HG03460 (cell line): ENCODE data around the gene ESYT3.
"Not testable (repeated sequence)": the region's sequence is repeated elsewhere in the genome, so short reads cannot be mapped to it uniquely, and the experiment has no call there.

Source experiments
- ATAC-seq: cut with Tn5 transposase; IDR thresholded peaks from one replicate; pipeline ENCODE4 v1.9.1; 2021; ENCODE audit not compliant: unreplicated experiment

The ESYT3 gene

DNA sequence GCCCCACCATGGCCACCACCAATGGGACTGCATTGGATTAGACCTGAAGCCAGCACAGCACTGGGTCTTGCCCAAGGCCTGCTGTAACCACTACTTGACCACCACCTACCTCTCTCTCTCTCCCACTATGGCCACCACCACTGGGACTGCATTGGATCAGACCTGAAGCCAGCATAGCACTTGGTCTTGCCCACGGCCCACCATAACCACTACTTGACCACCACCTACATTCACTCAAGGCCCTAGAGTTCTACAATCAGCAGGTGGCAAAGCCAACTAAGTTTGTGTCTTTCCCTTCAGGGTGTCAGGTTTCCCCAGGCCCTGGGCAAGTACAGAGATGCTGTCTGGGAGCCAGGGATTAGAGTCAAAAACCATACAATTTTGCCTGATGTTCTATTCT lies 57.6 kb downstream of the ESYT3 start:
- no peak for ATAC-seq

DNA sequence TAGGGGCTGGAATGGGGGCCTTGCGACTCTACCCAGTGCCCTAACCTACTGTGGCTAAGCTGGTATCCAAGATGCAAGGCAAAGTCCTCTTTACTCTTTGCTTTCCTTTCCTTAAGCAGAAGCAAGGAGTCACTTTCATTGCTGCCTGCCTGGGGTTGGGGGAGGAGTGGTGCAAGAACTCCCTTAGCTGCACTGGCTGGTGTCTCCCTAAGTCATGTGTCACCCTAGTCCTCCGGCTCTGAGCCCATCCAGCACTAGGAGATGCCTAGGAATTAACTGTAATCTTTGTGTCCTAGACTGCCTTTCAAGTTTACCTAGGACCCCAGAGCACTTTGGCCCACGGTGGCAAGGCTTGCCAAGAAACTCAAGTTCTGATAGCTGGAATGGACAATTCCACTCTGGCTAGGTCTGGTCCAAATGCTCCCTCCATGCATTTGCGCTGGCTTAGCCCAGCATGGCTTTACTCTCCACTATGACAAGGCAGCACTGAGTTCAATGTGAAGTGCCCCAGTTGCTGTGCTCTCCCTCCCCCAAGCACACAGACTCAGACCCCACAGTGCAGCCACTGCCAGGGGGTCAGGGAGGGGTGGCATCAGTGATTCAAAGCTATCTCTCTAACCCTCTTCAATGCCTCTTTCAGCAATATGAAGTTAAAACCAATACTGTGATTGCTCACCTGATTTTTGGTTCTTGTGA lies 58.7 kb downstream of the ESYT3 start:
- ATAC-seq, result no peak

DNA sequence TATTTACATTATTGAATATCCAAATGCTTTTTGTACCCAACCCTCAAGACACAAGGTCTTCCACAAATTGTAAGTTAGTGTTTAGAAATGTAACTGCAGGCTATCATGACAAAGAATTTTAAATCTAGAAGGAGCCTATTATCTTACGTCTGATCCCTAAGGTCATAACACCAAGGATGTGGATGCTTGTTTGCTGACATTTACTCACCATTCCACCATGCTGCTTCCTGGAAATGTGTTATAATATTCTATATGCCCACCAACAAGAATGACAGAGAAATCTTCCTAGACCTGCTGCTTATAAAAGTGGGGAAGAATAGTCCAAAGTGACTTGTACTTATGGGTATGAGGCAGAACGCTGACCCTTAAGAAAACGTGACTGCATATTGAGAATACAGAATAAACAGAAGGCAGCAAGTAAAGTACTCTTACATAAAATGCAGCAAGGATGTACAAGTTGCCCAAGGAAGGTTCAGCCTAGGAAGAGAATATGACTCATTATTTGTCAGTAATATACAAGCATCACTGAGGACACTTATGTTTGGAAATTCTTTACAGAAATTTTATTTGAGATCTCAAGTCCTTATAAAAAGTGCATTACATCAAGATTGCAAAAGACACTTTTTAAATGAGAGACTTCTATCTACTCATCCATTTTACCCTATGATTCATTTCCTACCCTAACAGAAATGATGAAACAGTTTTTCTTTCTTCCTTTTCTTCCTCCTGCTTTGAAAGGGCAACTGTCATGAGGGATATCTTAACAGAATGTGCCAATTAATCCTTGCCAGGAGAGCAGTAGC lies 59.6 kb downstream of the ESYT3 start:
- no peak for ATAC-seq

DNA sequence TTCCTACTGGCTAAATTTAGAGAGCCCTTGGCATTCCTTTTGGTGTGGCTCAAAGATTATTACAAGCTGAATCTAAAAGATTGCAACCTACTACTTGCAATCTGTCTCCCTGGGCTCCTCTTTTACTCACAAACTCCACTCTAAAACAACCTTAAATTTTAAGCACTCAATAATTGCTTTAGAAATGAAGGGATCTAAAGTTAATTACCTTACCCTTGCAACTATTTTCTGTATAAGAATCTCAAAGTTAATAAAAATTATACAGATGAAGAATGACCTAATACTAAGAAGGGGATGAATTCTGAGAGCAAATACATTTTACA lies 60.2 kb downstream of the ESYT3 start:
- no peak for ATAC-seq

DNA sequence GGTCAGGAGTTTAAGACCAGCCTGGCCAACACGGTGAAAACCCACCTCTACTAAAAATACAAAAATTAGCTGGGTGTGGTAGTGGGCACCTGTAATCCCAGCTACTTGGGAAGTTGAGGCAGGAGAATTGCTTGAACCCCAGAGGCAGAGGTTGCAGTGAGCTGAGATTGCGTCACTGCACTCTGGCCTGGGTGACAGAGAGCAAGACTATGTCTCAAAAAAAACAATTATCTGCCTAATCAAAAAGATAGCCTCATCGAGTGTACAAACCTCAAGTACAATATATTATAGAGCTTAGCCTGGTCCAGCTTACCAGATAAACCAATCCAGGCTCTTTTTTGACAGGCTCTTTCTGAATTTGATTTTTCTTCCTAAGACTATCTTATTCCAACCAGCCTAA lies 61.2 kb downstream of the ESYT3 start:
- ATAC-seq, result not testable (repeated sequence)

DNA sequence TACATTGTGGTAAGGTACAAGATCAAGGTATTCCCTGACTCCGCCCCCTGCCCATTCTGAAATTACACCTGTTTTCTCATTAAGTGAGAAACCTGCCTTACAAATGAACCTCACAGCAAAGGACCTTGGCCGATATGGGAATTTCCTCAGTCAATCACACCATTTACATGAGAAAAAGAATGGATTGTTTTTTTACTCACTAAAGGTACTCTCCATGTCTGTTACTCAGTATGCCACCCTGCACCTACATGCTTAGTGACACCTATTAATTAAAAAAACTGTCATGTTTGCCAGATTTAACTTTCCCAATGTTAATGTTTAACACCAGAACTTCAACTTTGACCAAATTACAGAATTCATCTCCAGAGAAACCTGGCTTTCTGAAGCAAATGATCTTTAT lies 62.0 kb downstream of the ESYT3 start:
- ATAC-seq, result no peak

DNA sequence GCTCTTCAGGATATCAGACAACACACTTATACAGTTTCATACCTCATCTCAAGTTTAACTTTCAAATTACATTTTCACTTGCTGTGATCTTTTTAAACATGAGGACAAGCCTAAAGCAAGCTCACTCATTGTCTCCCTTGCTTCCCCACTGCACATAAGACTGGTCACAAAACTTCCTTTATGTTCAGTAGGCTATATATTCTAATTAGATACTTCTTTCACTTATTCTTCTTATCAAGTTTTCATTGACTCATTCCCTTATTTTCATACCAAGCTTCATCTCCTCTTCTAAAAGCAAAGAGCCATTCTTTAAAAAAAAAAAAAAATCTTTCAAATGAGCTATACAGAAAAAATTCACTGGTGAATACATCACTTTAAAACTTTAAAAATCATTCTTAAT lies 62.6 kb downstream of the ESYT3 start:
- ATAC-seq, result no peak

DNA sequence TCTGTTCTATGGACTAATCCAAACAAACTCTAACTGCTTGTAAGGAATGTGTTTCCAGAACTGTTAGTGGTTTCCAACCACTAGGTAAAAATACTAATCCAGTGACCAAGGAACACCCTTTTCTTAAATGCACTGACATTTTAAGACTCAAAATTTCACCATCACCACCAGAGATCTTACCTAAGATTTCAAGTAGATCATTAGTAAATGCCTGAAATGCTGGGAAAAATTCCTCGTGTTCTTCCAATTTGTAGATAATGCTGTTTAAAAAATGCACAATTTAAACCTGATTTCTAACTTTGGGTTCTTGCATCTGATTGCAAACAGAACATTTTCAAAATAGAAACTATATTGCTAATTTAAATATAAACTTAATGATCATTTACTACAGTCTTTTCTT lies 63.4 kb downstream of the ESYT3 start:
- no peak for ATAC-seq

DNA sequence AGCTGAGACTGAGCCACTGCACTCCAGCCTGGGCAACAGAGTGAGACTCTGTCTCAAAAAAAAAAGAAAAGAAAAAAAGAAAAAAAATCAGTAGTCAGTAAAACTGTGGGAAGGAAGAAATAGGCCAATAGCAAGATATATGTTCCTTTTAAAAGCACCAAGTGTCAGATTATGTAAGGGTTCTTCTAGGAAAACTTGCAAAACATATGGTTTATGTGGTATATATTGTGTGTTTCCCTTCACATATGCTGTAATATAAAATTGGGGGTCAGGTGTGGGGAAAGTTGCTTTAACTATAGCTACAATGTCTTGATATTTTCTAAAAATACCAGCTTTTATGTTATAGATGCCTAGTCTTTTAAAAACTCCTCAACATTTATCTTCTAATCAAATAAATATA lies 64.6 kb downstream of the ESYT3 start:
- ATAC-seq, result no peak

DNA sequence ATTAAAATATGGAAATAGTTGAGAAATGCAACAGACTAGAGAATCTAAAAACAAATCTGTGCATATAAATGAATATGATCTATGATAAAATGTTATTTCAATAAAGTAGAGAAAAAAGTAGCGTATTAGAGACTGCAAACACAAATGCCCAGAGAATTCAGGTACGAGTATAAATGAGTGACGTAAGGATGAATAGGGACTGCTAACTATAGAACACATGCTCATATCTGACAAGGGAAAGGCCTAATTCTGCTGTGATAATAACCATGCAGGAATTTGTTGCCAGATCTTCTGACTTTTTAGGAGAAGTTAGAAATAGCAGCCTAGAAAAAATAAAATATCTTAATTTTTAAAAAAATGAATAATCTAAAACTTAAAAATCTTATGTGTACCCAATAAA lies 73.1 kb downstream of the ESYT3 start:
- no peak for ATAC-seq

DNA sequence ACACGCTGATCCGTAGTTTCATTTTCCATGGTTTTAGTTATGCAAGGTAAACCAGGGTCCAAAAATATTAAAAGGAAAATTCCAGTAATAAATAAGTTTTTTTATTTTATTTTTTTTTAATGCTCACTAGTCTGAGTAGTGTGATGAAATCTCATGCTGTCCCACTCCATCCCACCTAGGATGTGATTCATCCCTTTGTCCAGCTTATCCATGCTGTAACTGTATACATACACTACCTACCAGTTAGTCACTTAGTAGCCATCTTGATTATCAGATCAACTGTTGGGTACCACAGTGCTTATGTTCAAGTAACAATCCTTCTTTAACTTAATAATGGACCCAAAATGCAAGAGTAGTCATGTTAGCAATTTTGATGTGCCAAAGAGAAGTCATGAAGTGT lies 75.2 kb downstream of the ESYT3 start:
- no peak for ATAC-seq

DNA sequence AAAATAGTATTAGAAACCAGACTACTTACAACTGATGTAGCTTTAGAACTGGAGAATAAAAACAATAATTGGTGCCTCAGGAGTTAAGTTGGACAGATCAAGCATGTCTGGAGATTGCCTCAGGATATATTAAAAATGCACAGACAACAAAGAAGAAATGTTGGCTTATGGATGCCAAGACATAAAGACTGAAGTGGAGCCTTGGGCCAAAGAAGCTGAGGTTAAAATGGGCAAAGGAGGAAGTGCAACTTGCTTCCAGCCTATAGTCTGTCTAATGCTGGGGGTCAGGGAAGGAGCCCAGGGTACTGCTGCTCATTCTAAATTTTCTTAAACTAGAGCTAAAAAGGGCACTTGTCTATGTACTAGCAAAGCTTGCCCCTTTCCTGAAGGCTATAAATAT lies 77.5 kb downstream of the ESYT3 start:
- no peak for ATAC-seq

DNA sequence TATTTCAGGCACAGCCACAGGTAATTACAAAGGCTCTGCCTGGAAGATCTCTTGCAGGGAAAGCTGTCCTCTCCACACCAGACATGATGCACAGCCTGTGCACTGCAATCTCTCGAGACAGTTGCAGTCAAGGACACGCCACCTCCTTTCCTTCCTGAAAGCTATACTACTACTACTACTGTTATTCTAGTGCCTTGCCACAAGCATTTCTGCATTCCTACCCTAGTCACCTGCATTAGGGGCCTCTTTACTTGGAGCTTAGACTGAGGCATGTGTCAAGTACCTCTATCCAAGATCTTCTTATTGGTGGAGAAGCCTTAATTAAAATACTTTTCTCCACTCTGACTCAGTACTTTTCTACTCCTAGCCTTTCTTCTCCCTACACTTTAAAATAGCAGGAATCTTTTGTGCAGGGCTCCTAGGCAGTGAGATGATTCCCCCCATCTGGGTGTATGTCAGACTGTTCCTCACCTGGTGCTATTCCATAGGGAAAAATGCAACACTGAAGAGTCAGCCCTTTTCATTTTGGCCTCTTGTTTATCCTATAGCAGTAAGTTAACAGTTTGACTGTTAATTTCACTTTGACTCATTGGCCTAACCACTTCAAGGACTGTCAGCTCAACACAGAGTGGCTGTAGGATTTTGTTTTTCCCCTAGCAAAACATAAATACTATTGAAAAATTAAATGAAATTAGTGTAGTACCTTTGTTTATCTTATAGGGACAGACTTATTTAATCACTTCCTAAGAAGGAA lies 78.9 kb downstream of the ESYT3 start:
- no peak for ATAC-seq

DNA sequence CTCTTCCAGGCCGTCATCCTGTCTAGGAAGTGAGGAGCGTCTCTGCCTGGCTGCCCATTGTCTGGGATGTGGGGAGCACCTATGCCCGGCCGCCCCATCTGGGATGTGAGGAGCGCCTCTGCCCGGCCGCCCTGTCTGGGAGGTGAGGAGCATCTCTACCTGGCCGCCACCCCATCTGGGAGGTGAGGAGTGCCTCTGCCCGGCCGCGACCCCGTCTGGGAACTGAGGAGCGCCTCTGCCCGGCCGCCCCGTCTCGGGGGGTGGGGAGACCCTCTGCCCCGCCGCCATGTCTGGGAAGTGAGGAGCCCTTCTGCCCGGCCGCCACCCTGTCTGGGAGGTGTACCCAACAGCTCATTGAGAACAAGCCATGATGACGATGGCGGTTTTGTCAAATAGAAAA lies 87.0 kb downstream of the ESYT3 start:
- not testable (repeated sequence) for ATAC-seq
